Measurements from ENCODE around the gene SLC19A2.

- TF ChIP-seq EZH2 (IDR thresholded peaks at IDR 0.05; ENCODE audit: low read depth, low read length, severe bottlenecking): no peak
- no peak for TF ChIP-seq POLR2A (IDR thresholded peaks at IDR 0.05; ENCODE audit: control extremely low read depth in 1 of 2, low read depth in 2 of 2, low read length in 2 of 2)
- TF ChIP-seq EGR1 (IDR thresholded peaks at IDR 0.05; ENCODE audit: borderline replicate concordance, low read depth, low read length): no peak
- TF ChIP-seq CTCF (IDR thresholded peaks at IDR 0.05; ENCODE audit: control extremely low read depth in 1 of 3, insufficient read depth in 1 of 3, low read depth in 1 of 3, low read length in 3 of 3): no peak
- no peak for TF ChIP-seq USF2 (IDR thresholded peaks at IDR 0.05; ENCODE audit: low read length)
- no peak for TF ChIP-seq POLR2AphosphoS5 (IDR thresholded peaks at IDR 0.05; ENCODE audit: low read depth, low read length)
- no peak for TF ChIP-seq BRCA1 (IDR thresholded peaks at IDR 0.05; ENCODE audit: low read depth, low read length)
- no peak for TF ChIP-seq TAF1 (IDR thresholded peaks at IDR 0.05; ENCODE audit: low read depth, low read length)
- TF ChIP-seq EP300 (IDR thresholded peaks at IDR 0.05; ENCODE audit: borderline replicate concordance in 1 of 2, low read depth in 2 of 2, low read length in 2 of 2): no peak
- no peak for TF ChIP-seq FOSL1 (IDR thresholded peaks at IDR 0.05; ENCODE audit: insufficient read depth, low read depth, low read length)
- no peak for TF ChIP-seq CHD2 (IDR thresholded peaks at IDR 0.05; ENCODE audit: low read length)
- TF ChIP-seq RXRA (IDR thresholded peaks at IDR 0.05; ENCODE audit: insufficient read depth, low read depth, low read length): no peak
- no peak for TF ChIP-seq SRF (IDR thresholded peaks at IDR 0.05; ENCODE audit: low read depth, low read length)
These were observed 21.7 kb upstream of the SLC19A2 start for GRCh38 chr1:169507413-169507812.

All from H1 (cell line).